ENCODE measurements around the gene PARP11.

PARP11 gene

DNA sequence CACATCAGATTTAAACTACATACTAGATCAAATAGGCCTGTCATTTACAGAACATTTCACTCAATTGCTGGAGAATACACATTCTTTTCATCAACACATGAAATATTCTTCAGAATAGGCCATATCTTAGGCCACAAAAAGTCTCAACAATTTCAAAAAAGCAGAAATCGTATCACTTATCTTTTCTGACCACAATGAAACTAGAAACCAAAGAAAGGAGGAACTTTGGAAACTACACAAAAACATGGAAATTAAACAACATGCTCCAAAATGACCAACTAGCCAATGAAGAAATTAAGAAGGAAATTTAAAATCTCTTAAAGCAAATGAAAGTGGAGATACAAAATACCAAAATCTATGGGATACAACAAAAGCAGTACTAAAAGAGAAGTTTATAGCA, 35.1 kb downstream of the PARP11 start:
- H3K27me3 ChIP-seq (ENCODE audit: control insufficient read depth, low read length) = no peaks in the 10 kb centered on the region
- H3K4me3 ChIP-seq (ENCODE audit: low read length) = peak overlapping the region; percentile 67
- H3K79me2 ChIP-seq (ENCODE audit: control insufficient read depth, low read length) = peaks cover 28% of the 10 kb centered on the region
- H3K4me2 ChIP-seq (ENCODE audit: low read length) = peak overlapping the region; percentile 85
- TF ChIP-seq, protein P1, sequence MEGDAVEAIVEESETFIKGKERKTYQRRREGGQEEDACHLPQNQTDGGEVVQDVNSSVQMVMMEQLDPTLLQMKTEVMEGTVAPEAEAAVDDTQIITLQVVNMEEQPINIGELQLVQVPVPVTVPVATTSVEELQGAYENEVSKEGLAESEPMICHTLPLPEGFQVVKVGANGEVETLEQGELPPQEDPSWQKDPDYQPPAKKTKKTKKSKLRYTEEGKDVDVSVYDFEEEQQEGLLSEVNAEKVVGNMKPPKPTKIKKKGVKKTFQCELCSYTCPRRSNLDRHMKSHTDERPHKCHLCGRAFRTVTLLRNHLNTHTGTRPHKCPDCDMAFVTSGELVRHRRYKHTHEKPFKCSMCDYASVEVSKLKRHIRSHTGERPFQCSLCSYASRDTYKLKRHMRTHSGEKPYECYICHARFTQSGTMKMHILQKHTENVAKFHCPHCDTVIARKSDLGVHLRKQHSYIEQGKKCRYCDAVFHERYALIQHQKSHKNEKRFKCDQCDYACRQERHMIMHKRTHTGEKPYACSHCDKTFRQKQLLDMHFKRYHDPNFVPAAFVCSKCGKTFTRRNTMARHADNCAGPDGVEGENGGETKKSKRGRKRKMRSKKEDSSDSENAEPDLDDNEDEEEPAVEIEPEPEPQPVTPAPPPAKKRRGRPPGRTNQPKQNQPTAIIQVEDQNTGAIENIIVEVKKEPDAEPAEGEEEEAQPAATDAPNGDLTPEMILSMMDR (IDR thresholded peaks at IDR 0.05; ENCODE audit: low read depth, low read length, poor library complexity, severe bottlenecking) = no peak
- TF ChIP-seq EZH2phosphoT487 (IDR thresholded peaks at IDR 0.05; ENCODE audit: borderline replicate concordance, low read length) = no peak
- peaks cover 26% of the 10 kb centered on the region for H3F3A ChIP-seq (ENCODE audit: control insufficient read depth, insufficient read depth)
- H3K36me3 ChIP-seq (ENCODE audit: control insufficient read depth, low read length) = no peaks in the 10 kb centered on the region
- H3K9me2 ChIP-seq (replicated peaks; ENCODE audit: control insufficient read depth, low read length) = no peaks in the 10 kb centered on the region
- H3K4me1 ChIP-seq (ENCODE audit: control insufficient read depth, low read length) = peaks cover 61% of the 10 kb centered on the region
- H3K9me3 ChIP-seq (ENCODE audit: control insufficient read depth, insufficient read depth, low read length) = no peaks in the 10 kb centered on the region
- peak overlapping the region; percentile 97 for H3K27ac ChIP-seq (ENCODE audit: low read depth, low read length)
- H4K20me1 ChIP-seq (ENCODE audit: control insufficient read depth, insufficient read depth, low read depth, low read length) = no peaks in the 10 kb centered on the region

DNA sequence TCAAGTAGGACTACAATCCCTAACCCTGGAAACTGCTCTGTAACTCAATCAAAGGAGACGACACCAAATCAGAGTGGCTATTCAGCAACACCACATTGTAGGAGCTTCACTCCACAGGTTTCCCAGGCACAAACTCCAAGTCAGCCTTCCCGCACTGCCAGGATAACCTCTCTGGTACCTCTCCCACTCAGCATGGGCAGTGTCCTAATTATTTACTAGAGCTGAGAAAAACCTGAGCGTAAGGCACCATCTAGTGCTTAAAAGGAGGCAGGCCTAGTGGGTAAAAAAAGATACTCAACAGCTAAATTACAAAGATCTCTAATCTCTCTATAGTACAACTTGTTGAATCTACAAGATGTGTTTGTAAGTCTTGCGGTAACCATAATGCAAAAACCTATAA, 36.1 kb downstream of the PARP11 start:
- Histone ChIP-seq H3K4me3 (ENCODE audit: low read length) (peak overlapping the region; percentile 67), H3K9me2 (replicated peaks; ENCODE audit: control insufficient read depth, low read length) (no peaks in the 10 kb centered on the region), H3K9me3 (ENCODE audit: control insufficient read depth, insufficient read depth, low read length) (no peaks in the 10 kb centered on the region), H3K4me1 (ENCODE audit: control insufficient read depth, low read length) (peaks cover 72% of the 10 kb centered on the region), H3K27me3 (ENCODE audit: control insufficient read depth, low read length) (no peaks in the 10 kb centered on the region), H3K4me2 (ENCODE audit: low read length) (peak overlapping the region; percentile 85), H3F3A (ENCODE audit: control insufficient read depth, insufficient read depth) (peaks cover 26% of the 10 kb centered on the region), H3K79me2 (ENCODE audit: control insufficient read depth, low read length) (peaks cover 29% of the 10 kb centered on the region), H3K27ac (ENCODE audit: low read depth, low read length) (peak overlapping the region; percentile 97), H4K20me1 (ENCODE audit: control insufficient read depth, insufficient read depth, low read depth, low read length) (no peaks in the 10 kb centered on the region), H3K36me3 (ENCODE audit: control insufficient read depth, low read length) (no peaks in the 10 kb centered on the region)
- TF ChIP-seq, protein P1 (IDR thresholded peaks at IDR 0.05; ENCODE audit: low read depth, low read length, poor library complexity, severe bottlenecking) = peak; percentile 64
- no peak for TF ChIP-seq EZH2phosphoT487 (IDR thresholded peaks at IDR 0.05; ENCODE audit: borderline replicate concordance, low read length)

DNA sequence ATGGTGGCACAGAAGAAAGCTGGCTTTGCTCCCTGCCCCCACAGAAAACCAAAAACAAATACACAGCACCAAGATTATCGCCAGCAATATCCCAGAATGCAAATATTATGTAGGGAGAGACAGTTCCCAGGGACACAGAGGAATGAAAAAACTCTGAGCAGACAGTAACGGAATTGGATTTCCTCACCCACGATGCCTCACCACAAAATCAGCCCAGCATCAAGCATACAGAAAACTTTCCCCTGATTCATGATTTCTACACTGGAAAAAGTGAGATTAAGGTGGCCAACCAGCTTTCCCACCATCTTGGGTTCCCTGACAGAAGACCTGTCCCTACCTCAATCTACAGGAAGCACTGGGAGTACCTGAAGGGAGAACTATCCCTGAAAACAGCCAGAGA, 36.6 kb downstream of the PARP11 start:
- no peak for TF ChIP-seq EZH2phosphoT487 (IDR thresholded peaks at IDR 0.05; ENCODE audit: borderline replicate concordance, low read length)
- TF ChIP-seq, protein P1 (IDR thresholded peaks at IDR 0.05; ENCODE audit: low read depth, low read length, poor library complexity, severe bottlenecking) = no peak
- Histone ChIP-seq H3F3A (ENCODE audit: control insufficient read depth, insufficient read depth) (peaks cover 26% of the 10 kb centered on the region), H3K36me3 (ENCODE audit: control insufficient read depth, low read length) (no peaks in the 10 kb centered on the region), H4K20me1 (ENCODE audit: control insufficient read depth, insufficient read depth, low read depth, low read length) (no peaks in the 10 kb centered on the region), H3K27me3 (ENCODE audit: control insufficient read depth, low read length) (no peaks in the 10 kb centered on the region), H3K9me3 (ENCODE audit: control insufficient read depth, insufficient read depth, low read length) (no peaks in the 10 kb centered on the region), H3K4me2 (ENCODE audit: low read length) (peak overlapping the region; percentile 85), H3K79me2 (ENCODE audit: control insufficient read depth, low read length) (peaks cover 29% of the 10 kb centered on the region), H3K9me2 (replicated peaks; ENCODE audit: control insufficient read depth, low read length) (no peaks in the 10 kb centered on the region), H3K4me3 (ENCODE audit: low read length) (peak overlapping the region; percentile 67), H3K27ac (ENCODE audit: low read depth, low read length) (peak overlapping the region; percentile 97), H3K4me1 (ENCODE audit: control insufficient read depth, low read length) (peaks cover 76% of the 10 kb centered on the region)
